ENCODE results near the gene HS3ST5.

DNA sequence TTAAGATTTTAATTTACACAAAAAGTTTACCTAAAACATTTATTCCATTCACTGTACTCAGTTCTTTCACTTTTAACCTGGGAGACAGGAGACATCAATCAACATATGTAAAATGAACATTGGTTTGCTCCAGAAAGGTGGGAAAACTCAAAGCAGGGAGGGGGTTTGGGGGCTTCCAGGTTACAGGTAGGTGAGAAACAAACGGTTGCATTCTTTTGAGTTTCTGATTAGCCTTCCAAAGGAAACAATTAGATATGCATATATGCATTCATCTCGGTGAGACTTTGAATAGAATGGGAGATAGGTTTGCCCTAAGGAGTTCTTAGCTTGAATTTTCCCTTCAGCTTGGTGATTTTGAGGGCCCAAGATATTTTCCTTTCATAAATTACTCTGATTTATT is 333.6 kb downstream of the HS3ST5 start:
- TF ChIP-seq, protein P1, sequence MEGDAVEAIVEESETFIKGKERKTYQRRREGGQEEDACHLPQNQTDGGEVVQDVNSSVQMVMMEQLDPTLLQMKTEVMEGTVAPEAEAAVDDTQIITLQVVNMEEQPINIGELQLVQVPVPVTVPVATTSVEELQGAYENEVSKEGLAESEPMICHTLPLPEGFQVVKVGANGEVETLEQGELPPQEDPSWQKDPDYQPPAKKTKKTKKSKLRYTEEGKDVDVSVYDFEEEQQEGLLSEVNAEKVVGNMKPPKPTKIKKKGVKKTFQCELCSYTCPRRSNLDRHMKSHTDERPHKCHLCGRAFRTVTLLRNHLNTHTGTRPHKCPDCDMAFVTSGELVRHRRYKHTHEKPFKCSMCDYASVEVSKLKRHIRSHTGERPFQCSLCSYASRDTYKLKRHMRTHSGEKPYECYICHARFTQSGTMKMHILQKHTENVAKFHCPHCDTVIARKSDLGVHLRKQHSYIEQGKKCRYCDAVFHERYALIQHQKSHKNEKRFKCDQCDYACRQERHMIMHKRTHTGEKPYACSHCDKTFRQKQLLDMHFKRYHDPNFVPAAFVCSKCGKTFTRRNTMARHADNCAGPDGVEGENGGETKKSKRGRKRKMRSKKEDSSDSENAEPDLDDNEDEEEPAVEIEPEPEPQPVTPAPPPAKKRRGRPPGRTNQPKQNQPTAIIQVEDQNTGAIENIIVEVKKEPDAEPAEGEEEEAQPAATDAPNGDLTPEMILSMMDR (IDR thresholded peaks at IDR 0.05): no peak
- TF ChIP-seq POLR2A (IDR thresholded peaks at IDR 0.05): no peak
